Duodenal mucosa (tissue), 2 donors: Measurements from ENCODE around the gene GSDME.

ENCODE experiments used
- H3K27ac ChIP-seq: one replicate; pipeline ENCODE4 v1.7.0; 2013; ENCODE audit warnings: low read depth, low read length
- H3K27me3 ChIP-seq, 2 donors: one replicate each; pipeline ENCODE4 v1.7.0; 2013; ENCODE audit warnings: low read length in 2 of 2, control low read depth in 1 of 2; ENCODE audit not compliant: insufficient read depth in 2 of 2, control insufficient read depth in 1 of 2
- H3K36me3 ChIP-seq, 2 donors: one replicate each; pipeline ENCODE4 v1.7.0; 2013; ENCODE audit warnings: low read length in 2 of 2, control low read depth in 1 of 2; ENCODE audit not compliant: insufficient read depth in 2 of 2, control insufficient read depth in 1 of 2
- H3K4me1 ChIP-seq, 2 donors: one replicate each; pipeline ENCODE4 v1.7.0; 2013; ENCODE audit warnings: low read length in 2 of 2, control low read depth in 1 of 2; ENCODE audit not compliant: insufficient read depth in 2 of 2, control insufficient read depth in 1 of 2
- H3K4me3 ChIP-seq, 2 donors: one replicate each; pipeline ENCODE4 v1.7.0; 2013; ENCODE audit warnings: low read length in 2 of 2, low read depth in 1 of 2
- H3K9ac ChIP-seq, 2 donors: one replicate each; pipeline ENCODE4 v1.7.0; 2013; ENCODE audit warnings: low read length in 2 of 2, low read depth in 1 of 2
- H3K9me3 ChIP-seq, 2 donors: one replicate each; pipeline ENCODE4 v1.7.0; 2013; ENCODE audit warnings: low read length in 2 of 2, control low read depth in 1 of 2; ENCODE audit not compliant: control insufficient read depth in 1 of 2

The GSDME gene

DNA sequence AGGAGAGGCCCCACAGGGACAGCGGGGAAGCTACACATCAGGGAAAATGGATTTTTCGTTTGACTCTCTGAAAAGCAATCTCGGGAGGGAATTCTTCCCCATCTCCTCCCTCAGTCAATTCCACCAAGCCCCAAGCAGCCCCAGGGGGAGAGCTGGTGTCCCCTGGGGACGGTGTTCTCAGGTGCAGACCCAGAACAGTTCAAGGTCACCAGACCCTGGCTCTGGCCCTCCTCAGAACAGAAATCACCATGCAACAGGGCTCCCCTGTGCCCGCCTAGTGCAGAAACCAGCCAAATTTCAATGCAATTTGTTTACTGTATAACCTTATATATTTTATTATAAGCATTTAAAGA lies 34.1 kb downstream of the GSDME start:
- H3K27ac ChIP-seq, result no peak overlapping the region
- H3K27me3 ChIP-seq, result no peaks in the 10 kb centered on the region
- no peaks in the 10 kb centered on the region for H3K9me3 ChIP-seq
- H3K4me3 ChIP-seq, result no peak overlapping the region
- no peaks in the 10 kb centered on the region for H3K4me1 ChIP-seq
- no peaks in the 10 kb centered on the region for H3K36me3 ChIP-seq
- no peak overlapping the region for H3K9ac ChIP-seq

DNA sequence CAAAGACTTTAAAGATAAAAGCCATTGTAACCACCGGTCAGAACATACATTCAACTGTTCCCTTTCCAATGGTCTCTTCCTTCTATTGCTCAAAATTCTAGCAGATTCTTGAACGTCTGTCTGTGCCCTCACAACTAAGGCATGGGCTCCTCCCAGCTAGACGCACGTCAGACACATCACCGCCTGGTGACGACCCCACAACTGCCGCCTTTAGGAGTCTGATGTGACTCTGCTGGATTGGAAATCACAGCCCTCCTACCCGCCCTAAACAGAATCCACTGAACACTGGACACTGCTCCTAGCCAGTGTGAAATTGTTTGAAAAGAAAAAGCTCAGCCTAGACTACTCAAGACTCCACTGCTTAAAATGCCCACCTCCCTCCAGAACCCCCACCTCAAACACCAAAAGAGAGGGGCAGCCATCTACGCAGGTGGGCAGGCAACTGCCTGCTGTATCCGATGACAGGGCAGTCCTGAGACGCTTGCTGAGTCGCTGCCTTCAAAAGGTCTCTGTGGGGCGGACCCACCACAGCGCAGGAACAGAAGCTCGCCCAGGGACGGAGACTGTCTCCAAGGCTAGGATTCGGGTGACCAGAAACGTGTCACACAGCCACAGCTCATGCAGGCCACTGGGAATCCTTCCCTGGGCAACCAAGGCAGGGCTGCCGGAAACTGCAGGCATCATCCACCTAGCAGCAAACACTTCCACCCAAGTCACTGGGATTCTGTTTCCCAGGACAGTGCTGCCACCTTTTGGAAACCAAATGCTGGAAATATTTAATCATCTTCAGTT lies 34.7 kb downstream of the GSDME start:
- Histone ChIP-seq H3K9me3 (no peaks in the 10 kb centered on the region), H3K9ac (no peak overlapping the region), H3K36me3 (no peaks in the 10 kb centered on the region), H3K4me1 (no peaks in the 10 kb centered on the region), H3K27ac (no peak overlapping the region), H3K4me3 (no peak overlapping the region), H3K27me3 (no peaks in the 10 kb centered on the region)

DNA sequence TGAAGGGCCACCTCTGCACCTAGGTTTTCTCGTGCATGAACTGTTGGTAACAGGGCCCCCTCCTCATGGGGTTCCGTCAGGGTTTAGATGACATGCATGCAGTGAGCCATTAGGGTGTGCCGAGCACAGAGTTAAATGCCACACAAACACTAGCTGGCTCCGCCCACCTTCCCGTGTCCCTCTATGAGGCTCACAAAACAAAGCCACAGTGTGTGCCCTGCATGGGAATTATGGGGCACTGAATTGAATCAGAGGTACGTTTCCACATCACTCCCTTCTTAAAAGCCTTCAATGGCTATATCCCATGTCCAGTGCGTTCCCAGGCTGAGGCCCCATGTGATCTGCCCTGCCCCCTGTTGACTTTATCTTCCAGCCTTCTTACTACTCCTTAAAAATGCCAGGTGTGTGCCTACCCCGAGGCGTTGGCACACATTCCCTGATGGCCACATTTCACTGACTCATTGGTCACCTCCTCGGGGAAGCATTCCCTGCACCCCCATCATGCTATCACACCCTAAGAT lies 35.7 kb downstream of the GSDME start:
- peaks cover 0 to 6% of the 10 kb centered on the region in 2 donors for H3K27me3 ChIP-seq
- H3K9me3 ChIP-seq, result no peaks in the 10 kb centered on the region
- no peaks in the 10 kb centered on the region for H3K36me3 ChIP-seq
- peak overlapping the region in 1 of 2 donors; percentile 1 for H3K4me3 ChIP-seq
- H3K9ac ChIP-seq, result no peak overlapping the region
- no peaks in the 10 kb centered on the region for H3K4me1 ChIP-seq
- no peak overlapping the region for H3K27ac ChIP-seq

- Histone ChIP-seq H3K4me1 (no peaks in the 10 kb centered on the region), H3K9me3 (no peaks in the 10 kb centered on the region), H3K27ac (no peak overlapping the region), H3K27me3 (peaks cover 0 to 6% of the 10 kb centered on the region in 2 donors), H3K4me3 (no peak overlapping the region), H3K36me3 (no peaks in the 10 kb centered on the region), H3K9ac (no peak overlapping the region)
Observed at GRCh38 chr7:24720283-24720682, 37.0 kb downstream of the GSDME start.

GRCh38 chr7:24718977-24719491 lies 38.2 kb downstream of the GSDME start:
- H3K27me3 ChIP-seq, result peaks cover 0 to 6% of the 10 kb centered on the region in 2 donors
- no peak overlapping the region for H3K9ac ChIP-seq
- H3K36me3 ChIP-seq, result no peaks in the 10 kb centered on the region
- H3K4me3 ChIP-seq, result no peak overlapping the region
- H3K27ac ChIP-seq, result no peak overlapping the region
- H3K4me1 ChIP-seq, result no peaks in the 10 kb centered on the region
- no peaks in the 10 kb centered on the region for H3K9me3 ChIP-seq

GRCh38 chr7:24718431-24718831 lies 38.8 kb downstream of the GSDME start:
- H3K36me3 ChIP-seq, result no peaks in the 10 kb centered on the region
- H3K4me3 ChIP-seq, result no peak overlapping the region
- no peak overlapping the region for H3K27ac ChIP-seq
- H3K4me1 ChIP-seq, result no peaks in the 10 kb centered on the region
- peaks cover 0 to 6% of the 10 kb centered on the region in 2 donors for H3K27me3 ChIP-seq
- H3K9ac ChIP-seq, result no peak overlapping the region
- H3K9me3 ChIP-seq, result no peaks in the 10 kb centered on the region

GRCh38 chr7:24717694-24718320 lies 39.5 kb downstream of the GSDME start:
- H3K27me3 ChIP-seq, result peaks cover 0 to 6% of the 10 kb centered on the region in 2 donors
- H3K9me3 ChIP-seq, result no peaks in the 10 kb centered on the region
- no peak overlapping the region for H3K27ac ChIP-seq
- H3K4me1 ChIP-seq, result no peaks in the 10 kb centered on the region
- H3K36me3 ChIP-seq, result no peaks in the 10 kb centered on the region
- H3K9ac ChIP-seq, result no peak overlapping the region
- H3K4me3 ChIP-seq, result no peak overlapping the region

GRCh38 chr7:24717247-24717622 lies 40.0 kb downstream of the GSDME start:
- no peak overlapping the region for H3K9ac ChIP-seq
- H3K27ac ChIP-seq, result no peak overlapping the region

DNA sequence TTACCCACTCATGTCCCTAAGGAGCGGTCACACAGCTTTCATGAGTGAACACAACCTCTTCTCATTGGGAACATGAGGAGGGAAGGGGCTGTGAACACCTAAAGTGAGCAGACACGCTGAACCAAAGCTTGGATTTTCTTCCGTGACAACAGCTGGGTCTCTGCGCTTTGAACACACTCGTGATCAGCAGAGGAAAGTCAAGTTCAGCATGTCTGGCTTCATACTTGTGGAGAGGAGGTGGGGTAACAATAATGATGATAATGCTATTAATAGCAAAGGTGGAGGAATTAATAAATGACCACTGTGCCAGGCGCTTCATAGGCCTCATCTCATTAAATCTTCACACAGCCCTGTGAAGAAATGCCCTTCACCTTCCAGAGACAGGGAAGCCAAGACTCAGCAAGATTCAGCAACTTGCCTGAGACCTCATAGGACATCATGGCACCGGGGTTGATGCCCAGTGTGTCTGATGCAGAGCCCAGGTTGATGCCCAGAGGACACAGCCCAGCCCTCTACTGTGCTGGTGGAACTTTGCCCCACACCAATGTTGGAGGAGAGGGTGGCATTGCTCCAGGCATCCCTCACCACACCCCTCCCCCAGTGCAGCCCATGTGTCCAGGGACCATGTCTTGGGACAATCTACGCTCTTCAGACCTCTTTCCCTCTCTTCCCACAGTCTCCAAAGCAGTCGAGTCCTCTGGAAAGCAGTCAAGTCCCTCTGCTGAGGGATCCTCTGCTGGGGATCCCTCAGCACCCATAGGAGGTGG lies 40.6 kb downstream of the GSDME start:
- Histone ChIP-seq H3K36me3 (no peaks in the 10 kb centered on the region), H3K9me3 (no peaks in the 10 kb centered on the region), H3K27me3 (peaks cover 0 to 6% of the 10 kb centered on the region in 2 donors), H3K4me3 (no peak overlapping the region), H3K27ac (no peak overlapping the region), H3K9ac (no peak overlapping the region), H3K4me1 (no peaks in the 10 kb centered on the region)

More at GRCh38 chr7:24717247-24717622, 40.0 kb downstream of the GSDME start:
- Histone ChIP-seq H3K27me3 (peaks cover 0 to 6% of the 10 kb centered on the region in 2 donors), H3K4me1 (no peaks in the 10 kb centered on the region), H3K4me3 (no peak overlapping the region), H3K36me3 (no peaks in the 10 kb centered on the region), H3K9me3 (no peaks in the 10 kb centered on the region)
